Immature natural killer cell (primary cell): ENCODE results near the gene ATXN3L. TPM values are rescaled to one million over a fixed set of nuclear protein-coding genes. Genes with fewer than 3 reads are reported as not detected.

Source experiments
- DNase-seq, 3 donors: peaks; one replicate each; pipeline ENCODE4 v3.0.0; 2022; ENCODE audit warnings: mixed read lengths in 1 of 3
- H3K27ac Mint-ChIP-seq, 6 donors: one replicate each; pipeline ENCODE4 v1.8.0; 2020; ENCODE audit warnings: mixed read lengths in 6 of 6, mild to moderate bottlenecking in 5 of 6, inconsistent platforms in 4 of 6, moderate library complexity in 3 of 6
- H3K27me3 Mint-ChIP-seq, 3 donors: one replicate each; pipeline ENCODE4 v1.8.0; 2020 to 2021; ENCODE audit warnings: low read depth in 3 of 3, mild to moderate bottlenecking in 3 of 3, mixed read lengths in 3 of 3, moderate library complexity in 3 of 3, inconsistent platforms in 1 of 3
- H3K36me3 Mint-ChIP-seq, 3 donors: one replicate each; pipeline ENCODE4 v1.8.0; 2020; ENCODE audit warnings: mixed read lengths in 3 of 3, inconsistent platforms in 2 of 3, mild to moderate bottlenecking in 2 of 3
- H3K4me1 Mint-ChIP-seq, 2 donors: one replicate each; pipeline ENCODE4 v1.8.0; 2020; ENCODE audit warnings: inconsistent platforms in 2 of 2, mild to moderate bottlenecking in 2 of 2, mixed read lengths in 2 of 2, moderate library complexity in 1 of 2
- H3K4me3 Mint-ChIP-seq, 5 donors: one replicate each; pipeline ENCODE4 v1.8.0; 2020; ENCODE audit warnings: mild to moderate bottlenecking in 5 of 5, mixed read lengths in 5 of 5, inconsistent platforms in 3 of 5, moderate library complexity in 3 of 5
- H3K9me3 Mint-ChIP-seq, 6 donors: one replicate each; pipeline ENCODE4 v1.8.0; 2020; ENCODE audit warnings: mild to moderate bottlenecking in 6 of 6, mixed read lengths in 6 of 6, inconsistent platforms in 4 of 6, moderate library complexity in 3 of 6
- polyA plus RNA-seq, 3 donors: library from polyadenylated mRNA; unstranded; fragments of 300-500 nt; fragmentation: Illumina TruSeq; gene quantifications; one replicate each; pipeline ENCODE4 v1.2.3, GENCODE V29; 2021

Gene ATXN3L
- polyA plus RNA-seq, result not detected

GRCh38 chrX:13319953-13320352, at the start of gene ATXN3L:
TSS of gene ATXN3L (minus strand) at chrX:13320053. CDS start at chrX:13319934, 119 bp downstream.
- H3K27me3 Mint-ChIP-seq, result peaks cover 0 to 9% (median 0%) of the 10 kb centered on the region in 3 donors
- H3K36me3 Mint-ChIP-seq, result no peaks in the 10 kb centered on the region

GRCh38 chrX:13369256-13370030, 49.6 kb upstream of the ATXN3L start:
- no peaks in the 10 kb centered on the region for H3K36me3 Mint-ChIP-seq
- DNase-seq, result no peak
- H3K27me3 Mint-ChIP-seq, result peaks cover 0 to 10% (median 0%) of the 10 kb centered on the region in 3 donors
- no peaks in the 10 kb centered on the region for H3K9me3 Mint-ChIP-seq
- H3K4me1 Mint-ChIP-seq, result peaks cover 10 to 15% of the 10 kb centered on the region in 2 donors
- no peak overlapping the region for H3K27ac Mint-ChIP-seq
- H3K4me3 Mint-ChIP-seq, result no peak overlapping the region

More at GRCh38 chrX:13319953-13320352, at the start of gene ATXN3L:
- peaks cover 13 to 19% of the 10 kb centered on the region in 2 donors for H3K4me1 Mint-ChIP-seq
- H3K4me3 Mint-ChIP-seq, result no peak within 1 kb of the TSS
- H3K9me3 Mint-ChIP-seq, result no peaks in the 10 kb centered on the region
- H3K27ac Mint-ChIP-seq, result no peak within 1 kb of the TSS
- DNase-seq, result no peak

GRCh38 chrX:13367950-13368349, 48.1 kb upstream of the ATXN3L start:
- Mint-ChIP-seq H3K4me3 (peak overlapping the region; percentile 1 to 73 (median 46)), H3K9me3 (no peaks in the 10 kb centered on the region), H3K27me3 (peaks cover 0 to 9% (median 4%) of the 10 kb centered on the region in 3 donors), H3K36me3 (no peaks in the 10 kb centered on the region), H3K27ac (peak overlapping the region in 3 of 6 donors; percentile 50 to 84 (median 74)), H3K4me1 (peaks cover 10 to 15% of the 10 kb centered on the region in 2 donors)
- peak; percentile 26 to 41 (median 34) for DNase-seq

- Mint-ChIP-seq H3K27me3 (peaks cover 0 to 4% (median 4%) of the 10 kb centered on the region in 3 donors), H3K4me1 (peaks cover 10 to 15% of the 10 kb centered on the region in 2 donors), H3K9me3 (no peaks in the 10 kb centered on the region), H3K4me3 (no peak overlapping the region), H3K27ac (no peak overlapping the region), H3K36me3 (no peaks in the 10 kb centered on the region)
- DNase-seq, result no peak
Measured at GRCh38 chrX:13366698-13367097, 46.8 kb upstream of the ATXN3L start.

GRCh38 chrX:13365161-13365560, 45.3 kb upstream of the ATXN3L start:
- Mint-ChIP-seq H3K27me3 (peaks cover 0 to 4% (median 4%) of the 10 kb centered on the region in 3 donors), H3K4me1 (peaks cover 10 to 15% of the 10 kb centered on the region in 2 donors), H3K9me3 (no peaks in the 10 kb centered on the region), H3K36me3 (no peaks in the 10 kb centered on the region), H3K27ac (no peak overlapping the region), H3K4me3 (no peak overlapping the region)
- DNase-seq, result no peak

GRCh38 chrX:13364230-13364857, 44.5 kb upstream of the ATXN3L start:
- Mint-ChIP-seq H3K36me3 (no peaks in the 10 kb centered on the region), H3K9me3 (no peaks in the 10 kb centered on the region), H3K4me1 (peaks cover 10 to 15% of the 10 kb centered on the region in 2 donors), H3K27ac (no peak overlapping the region), H3K27me3 (peaks cover 0 to 4% (median 4%) of the 10 kb centered on the region in 3 donors), H3K4me3 (no peak overlapping the region)
- DNase-seq, result no peak

GRCh38 chrX:13360146-13360545, 40.3 kb upstream of the ATXN3L start:
- Mint-ChIP-seq H3K4me1 (no peaks in the 10 kb centered on the region), H3K27me3 (peaks cover 0 to 6% (median 2%) of the 10 kb centered on the region in 3 donors), H3K4me3 (no peak overlapping the region), H3K36me3 (no peaks in the 10 kb centered on the region), H3K9me3 (no peaks in the 10 kb centered on the region), H3K27ac (no peak overlapping the region)
- no peak for DNase-seq

- Mint-ChIP-seq H3K4me3 (no peak overlapping the region), H3K4me1 (no peaks in the 10 kb centered on the region), H3K9me3 (no peaks in the 10 kb centered on the region), H3K27me3 (peaks cover 0 to 2% (median 2%) of the 10 kb centered on the region in 3 donors), H3K36me3 (no peaks in the 10 kb centered on the region), H3K27ac (no peak overlapping the region)
- no peak for DNase-seq
Measured at GRCh38 chrX:13357925-13358324, 38.1 kb upstream of the ATXN3L start.

- Mint-ChIP-seq H3K9me3 (no peaks in the 10 kb centered on the region), H3K4me1 (no peaks in the 10 kb centered on the region), H3K27me3 (peaks cover 0 to 6% (median 2%) of the 10 kb centered on the region in 3 donors), H3K27ac (no peak overlapping the region), H3K36me3 (no peaks in the 10 kb centered on the region), H3K4me3 (no peak overlapping the region)
- no peak for DNase-seq
Measured at GRCh38 chrX:13346646-13347045, 26.8 kb upstream of the ATXN3L start.

GRCh38 chrX:13345438-13345837, 25.6 kb upstream of the ATXN3L start:
- Mint-ChIP-seq H3K27ac (no peak overlapping the region), H3K4me3 (no peak overlapping the region), H3K4me1 (no peaks in the 10 kb centered on the region), H3K27me3 (peaks cover 0 to 6% (median 2%) of the 10 kb centered on the region in 3 donors), H3K9me3 (no peaks in the 10 kb centered on the region), H3K36me3 (no peaks in the 10 kb centered on the region)
- no peak for DNase-seq

GRCh38 chrX:13345037-13345436, 25.2 kb upstream of the ATXN3L start:
- H3K27me3 Mint-ChIP-seq, result peaks cover 0 to 6% (median 2%) of the 10 kb centered on the region in 3 donors
- H3K4me3 Mint-ChIP-seq, result no peak overlapping the region
- H3K4me1 Mint-ChIP-seq, result no peaks in the 10 kb centered on the region
- DNase-seq, result no peak
- H3K27ac Mint-ChIP-seq, result no peak overlapping the region
- H3K36me3 Mint-ChIP-seq, result no peaks in the 10 kb centered on the region
- H3K9me3 Mint-ChIP-seq, result no peaks in the 10 kb centered on the region

- H3K4me3 Mint-ChIP-seq, result no peak overlapping the region
- peaks cover 0 to 3% (median 2%) of the 10 kb centered on the region in 3 donors for H3K27me3 Mint-ChIP-seq
- H3K27ac Mint-ChIP-seq, result no peak overlapping the region
- DNase-seq, result no peak
- no peaks in the 10 kb centered on the region for H3K4me1 Mint-ChIP-seq
- H3K9me3 Mint-ChIP-seq, result no peaks in the 10 kb centered on the region
- H3K36me3 Mint-ChIP-seq, result no peaks in the 10 kb centered on the region
Measured at GRCh38 chrX:13341491-13342101, 21.7 kb upstream of the ATXN3L start.

- H3K4me3 Mint-ChIP-seq, result no peak overlapping the region
- H3K4me1 Mint-ChIP-seq, result no peaks in the 10 kb centered on the region
- H3K36me3 Mint-ChIP-seq, result no peaks in the 10 kb centered on the region
- no peak for DNase-seq
- H3K27me3 Mint-ChIP-seq, result peaks cover 0 to 3% (median 0%) of the 10 kb centered on the region in 3 donors
- H3K27ac Mint-ChIP-seq, result no peak overlapping the region
- H3K9me3 Mint-ChIP-seq, result no peaks in the 10 kb centered on the region
Measured at GRCh38 chrX:13340182-13340791, 20.4 kb upstream of the ATXN3L start.

- Mint-ChIP-seq H3K27ac (no peak overlapping the region), H3K36me3 (no peaks in the 10 kb centered on the region), H3K27me3 (peaks cover 0 to 3% (median 0%) of the 10 kb centered on the region in 3 donors), H3K9me3 (no peaks in the 10 kb centered on the region), H3K4me3 (no peak overlapping the region), H3K4me1 (no peaks in the 10 kb centered on the region)
- no peak for DNase-seq
Measured at GRCh38 chrX:13339607-13340006, 19.8 kb upstream of the ATXN3L start.
